HUES64 (cell line): ENCODE data around the gene SENP5.

Experiments
- H3K27ac ChIP-seq: 2 replicates; pipeline ENCODE4 v1.7.0; 2013; ENCODE audit warnings: low read depth, low read length, inconsistent platforms
- H3K27me3 ChIP-seq: 2 replicates; pipeline ENCODE4 v1.6.1; 2013; ENCODE audit warnings: mild to moderate bottlenecking, low read length; ENCODE audit not compliant: insufficient read depth
- H3K36me3 ChIP-seq: 2 replicates; pipeline ENCODE4 v1.6.1; 2013; ENCODE audit warnings: mild to moderate bottlenecking, low read length; ENCODE audit not compliant: insufficient read depth
- H3K4me1 ChIP-seq: 2 replicates; pipeline ENCODE4 v1.6.1; 2013; ENCODE audit warnings: mild to moderate bottlenecking, low read length, moderate library complexity; ENCODE audit not compliant: insufficient read depth
- H3K4me3 ChIP-seq: 2 replicates; pipeline ENCODE4 v1.5.1; 2013; ENCODE audit warnings: mild to moderate bottlenecking, low read length, moderate library complexity
- H3K9ac ChIP-seq: 2 replicates; pipeline ENCODE4 v1.6.1; 2013; ENCODE audit warnings: mild to moderate bottlenecking, low read depth, low read length
- H3K9me3 ChIP-seq: 2 replicates; pipeline ENCODE4 v1.6.1; 2013; ENCODE audit warnings: low read depth, low read length; ENCODE audit not compliant: insufficient read depth
- WGBS: fragments of 150-250, 120-280 bp; methylation state at CpG from one replicate; pipeline ENCODE4 v1.1.7; 2013; ENCODE audit warnings: missing lambda C conversion rate; 5-methylcytosine and 5-hydroxymethylcytosine counted together

The SENP5 gene

GRCh38 chr3:196889844-196890708 lies 22.4 kb downstream of the SENP5 start:
- WGBS = 95% methylated on average over 6 of the region's 6 CpGs
- Histone ChIP-seq H3K36me3 (peaks cover 29% of the 10 kb centered on the region), H3K27ac (no peak overlapping the region), H3K27me3 (no peaks in the 10 kb centered on the region), H3K9ac (no peak overlapping the region), H3K4me3 (no peak overlapping the region), H3K9me3 (no peaks in the 10 kb centered on the region), H3K4me1 (no peaks in the 10 kb centered on the region)

GRCh38 chr3:196894557-196895295 lies 27.0 kb downstream of the SENP5 start:
- WGBS = 96% methylated on average over 13 of the region's 13 CpGs
- no peaks in the 10 kb centered on the region for H3K4me1 ChIP-seq
- peaks cover 10% of the 10 kb centered on the region for H3K36me3 ChIP-seq
- peaks cover 3% of the 10 kb centered on the region; the same call in 1 of the 2 replicates for H3K9me3 ChIP-seq
- no peak overlapping the region for H3K27ac ChIP-seq
- H3K4me3 ChIP-seq = no peak overlapping the region
- no peak overlapping the region for H3K9ac ChIP-seq
- no peaks in the 10 kb centered on the region for H3K27me3 ChIP-seq

- Histone ChIP-seq H3K4me3 (no peak overlapping the region), H3K36me3 (peaks cover 20% of the 10 kb centered on the region), H3K4me1 (no peaks in the 10 kb centered on the region), H3K9me3 (peaks cover 3% of the 10 kb centered on the region; the same call in 1 of the 2 replicates), H3K9ac (no peak overlapping the region), H3K27me3 (no peaks in the 10 kb centered on the region), H3K27ac (no peak overlapping the region)
- 97% methylated on average over 6 of the region's 6 CpGs for WGBS
Observed at GRCh38 chr3:196896229-196896628, 28.5 kb downstream of the SENP5 start.

GRCh38 chr3:196901768-196902167 lies 34.0 kb downstream of the SENP5 start:
- Histone ChIP-seq H3K27me3 (no peaks in the 10 kb centered on the region), H3K4me1 (no peaks in the 10 kb centered on the region), H3K9ac (no peak overlapping the region), H3K9me3 (peaks cover 3% of the 10 kb centered on the region; the same call in 1 of the 2 replicates), H3K27ac (no peak overlapping the region), H3K36me3 (peaks cover 69% of the 10 kb centered on the region), H3K4me3 (no peak overlapping the region)
- WGBS = 95% methylated on average over 1 of the region's 1 CpG

- Histone ChIP-seq H3K4me3 (no peak overlapping the region), H3K9ac (no peak overlapping the region), H3K27me3 (no peaks in the 10 kb centered on the region), H3K36me3 (peaks cover 71% of the 10 kb centered on the region), H3K27ac (no peak overlapping the region), H3K9me3 (peaks cover 3% of the 10 kb centered on the region; the same call in 1 of the 2 replicates), H3K4me1 (no peaks in the 10 kb centered on the region)
- 79% methylated on average over 1 of the region's 1 CpG for WGBS
Observed at GRCh38 chr3:196902296-196902695, 34.6 kb downstream of the SENP5 start.

- Histone ChIP-seq H3K9me3 (no peaks in the 10 kb centered on the region), H3K9ac (no peak overlapping the region), H3K4me1 (no peaks in the 10 kb centered on the region), H3K27ac (no peak overlapping the region), H3K36me3 (peaks cover 77% of the 10 kb centered on the region), H3K4me3 (no peak overlapping the region), H3K27me3 (no peaks in the 10 kb centered on the region)
- 97% methylated on average over 2 of the region's 2 CpGs for WGBS
Observed at GRCh38 chr3:196903740-196904139, 36.0 kb downstream of the SENP5 start.

- Histone ChIP-seq H3K9me3 (peaks cover 3% of the 10 kb centered on the region; the same call in 1 of the 2 replicates), H3K4me1 (no peaks in the 10 kb centered on the region), H3K36me3 (peaks cover 11% of the 10 kb centered on the region), H3K27ac (no peak overlapping the region), H3K9ac (no peak overlapping the region), H3K27me3 (no peaks in the 10 kb centered on the region), H3K4me3 (no peak overlapping the region)
- WGBS = 97% methylated on average over 4 of the region's 4 CpGs
Observed at GRCh38 chr3:196914866-196915265, 47.1 kb downstream of the SENP5 start.

GRCh38 chr3:196915375-196915774 lies 47.7 kb downstream of the SENP5 start:
- H3K36me3 ChIP-seq = peaks cover 12% of the 10 kb centered on the region
- 98% methylated on average over 3 of the region's 3 CpGs for WGBS
- no peak overlapping the region for H3K4me3 ChIP-seq
- peaks cover 3% of the 10 kb centered on the region; the same call in 1 of the 2 replicates for H3K9me3 ChIP-seq
- no peak overlapping the region for H3K9ac ChIP-seq
- H3K4me1 ChIP-seq = no peaks in the 10 kb centered on the region
- no peak overlapping the region for H3K27ac ChIP-seq
- no peaks in the 10 kb centered on the region for H3K27me3 ChIP-seq

GRCh38 chr3:196916221-196916620 lies 48.5 kb downstream of the SENP5 start:
- no peaks in the 10 kb centered on the region for H3K27me3 ChIP-seq
- no peak overlapping the region for H3K9ac ChIP-seq
- no peak overlapping the region for H3K27ac ChIP-seq
- H3K9me3 ChIP-seq = peaks cover 3% of the 10 kb centered on the region; the same call in 1 of the 2 replicates
- WGBS = 100% methylated on average over 1 of the region's 1 CpG
- peaks cover 17% of the 10 kb centered on the region for H3K36me3 ChIP-seq
- H3K4me3 ChIP-seq = no peak overlapping the region
- H3K4me1 ChIP-seq = no peaks in the 10 kb centered on the region

- 94% methylated on average over 3 of the region's 3 CpGs for WGBS
- Histone ChIP-seq H3K27me3 (no peaks in the 10 kb centered on the region), H3K27ac (no peak overlapping the region), H3K4me1 (no peaks in the 10 kb centered on the region), H3K4me3 (no peak overlapping the region), H3K9ac (no peak overlapping the region), H3K9me3 (peaks cover 3% of the 10 kb centered on the region; the same call in 1 of the 2 replicates), H3K36me3 (peaks cover 21% of the 10 kb centered on the region)
Observed at GRCh38 chr3:196916995-196917394, 49.3 kb downstream of the SENP5 start.

- Histone ChIP-seq H3K27ac (no peak overlapping the region), H3K36me3 (peaks cover 31% of the 10 kb centered on the region), H3K9me3 (peaks cover 3% of the 10 kb centered on the region; the same call in 1 of the 2 replicates), H3K9ac (no peak overlapping the region), H3K4me3 (no peak overlapping the region), H3K4me1 (no peaks in the 10 kb centered on the region), H3K27me3 (no peaks in the 10 kb centered on the region)
- 81% methylated on average over 2 of the region's 2 CpGs for WGBS
Observed at GRCh38 chr3:196918968-196919367, 51.2 kb downstream of the SENP5 start.
